NCI-H774 (cell line): ENCODE results near the gene ZNF296.
"Not testable (repeated sequence)": the region's sequence is repeated elsewhere in the genome, so short reads cannot be mapped to it uniquely, and the experiment has no call there.

Experiments used
- DNase-seq: peaks from one replicate; lab custom pipeline; 2025; lab: John Stamatoyannopoulos, UW

Gene ZNF296

GRCh38 chr19:45076029-45076850 is at the start of gene ZNF296:
TSS of gene ZNF296 (minus strand) at chr19:45076478. CDS start at chr19:45076373, 105 bp downstream.
- peak; percentile 79 for DNase-seq

GRCh38 chr19:45125360-45125759 is 49.1 kb upstream of the ZNF296 start:
- DNase-seq, result no peak

- DNase-seq, result no peak
These were observed 47.7 kb upstream of the ZNF296 start for GRCh38 chr19:45124021-45124420.

GRCh38 chr19:45123440-45123850 is 47.2 kb upstream of the ZNF296 start:
- no peak for DNase-seq

GRCh38 chr19:45122832-45123231 is 46.6 kb upstream of the ZNF296 start:
- DNase-seq, result no peak

- no peak for DNase-seq
These were observed 45.6 kb upstream of the ZNF296 start for GRCh38 chr19:45121827-45122345.

- DNase-seq, result no peak
These were observed 43.3 kb upstream of the ZNF296 start for GRCh38 chr19:45119582-45119981.

- not testable (repeated sequence) for DNase-seq
These were observed 42.5 kb upstream of the ZNF296 start for GRCh38 chr19:45118591-45119355.

GRCh38 chr19:45118106-45118505 is 41.8 kb upstream of the ZNF296 start:
- no peak for DNase-seq

- DNase-seq, result no peak
These were observed 41.4 kb upstream of the ZNF296 start for GRCh38 chr19:45117671-45118070.

GRCh38 chr19:45117167-45117594 is 40.9 kb upstream of the ZNF296 start:
- no peak for DNase-seq

GRCh38 chr19:45115809-45116615 is 39.7 kb upstream of the ZNF296 start:
- DNase-seq, result no peak

- DNase-seq, result no peak
These were observed 37.8 kb upstream of the ZNF296 start for GRCh38 chr19:45114116-45114515.

GRCh38 chr19:45113628-45114027 is 37.4 kb upstream of the ZNF296 start:
- DNase-seq, result peak; percentile 91

GRCh38 chr19:45112111-45112827 is 36.0 kb upstream of the ZNF296 start:
- DNase-seq, result no peak

GRCh38 chr19:45110851-45111266 is 34.6 kb upstream of the ZNF296 start:
- DNase-seq, result no peak

GRCh38 chr19:45107621-45108150 is 31.4 kb upstream of the ZNF296 start:
- no peak for DNase-seq

- not testable (repeated sequence) for DNase-seq
These were observed 30.1 kb upstream of the ZNF296 start for GRCh38 chr19:45106363-45106762.

- DNase-seq, result no peak
These were observed 28.5 kb upstream of the ZNF296 start for GRCh38 chr19:45104658-45105349.
